ENCODE measurements around the gene ID3.
"Not testable (repeated sequence)": the region's sequence is repeated elsewhere in the genome, so short reads cannot be mapped to it uniquely, and the experiment has no call there.

The ID3 gene

GRCh38 chr1:23551849-23552248 is 7.5 kb downstream of the ID3 start:
- no peak for DNase-seq (ENCODE audit: low read depth)

- no peak for DNase-seq (ENCODE audit: low read depth)
Observed at GRCh38 chr1:23548704-23549143, 10.6 kb downstream of the ID3 start.

GRCh38 chr1:23546897-23547584 is 12.3 kb downstream of the ID3 start:
- DNase-seq (ENCODE audit: low read depth), result no peak

- no peak for DNase-seq (ENCODE audit: low read depth)
Observed at GRCh38 chr1:23545851-23546250, 13.4 kb downstream of the ID3 start.

GRCh38 chr1:23544444-23545389 is 14.6 kb downstream of the ID3 start:
- no peak for DNase-seq (ENCODE audit: low read depth)

GRCh38 chr1:23543707-23544443 is 15.4 kb downstream of the ID3 start:
- no peak for DNase-seq (ENCODE audit: low read depth)

GRCh38 chr1:23542940-23543339 is 16.4 kb downstream of the ID3 start:
- not testable (repeated sequence) for DNase-seq (ENCODE audit: low read depth)

GRCh38 chr1:23539698-23540266 is 19.5 kb downstream of the ID3 start:
- DNase-seq (ENCODE audit: low read depth), result peak; percentile 79

GRCh38 chr1:23537296-23537973 is 21.9 kb downstream of the ID3 start:
- no peak for DNase-seq (ENCODE audit: low read depth)

- no peak for DNase-seq (ENCODE audit: low read depth)
Observed at GRCh38 chr1:23533246-23534023, 25.9 kb downstream of the ID3 start.

- no peak for DNase-seq (ENCODE audit: low read depth)
Observed at GRCh38 chr1:23531562-23532094, 27.7 kb downstream of the ID3 start.

GRCh38 chr1:23530747-23531561 is 28.3 kb downstream of the ID3 start, which contains the start of gene E2F2:
TSS of gene E2F2 (minus strand) at chr1:23531233. CDS start at chr1:23530793, 440 bp downstream.
- peak; percentile 73 for DNase-seq (ENCODE audit: low read depth)

- DNase-seq (ENCODE audit: low read depth), result no peak
Observed at GRCh38 chr1:23530087-23530746, 29.1 kb downstream of the ID3 start.

- no peak for DNase-seq (ENCODE audit: low read depth)
Observed at GRCh38 chr1:23529146-23530086, 29.9 kb downstream of the ID3 start.

GRCh38 chr1:23528250-23528978 is 30.9 kb downstream of the ID3 start:
- DNase-seq (ENCODE audit: low read depth), result peak; percentile 63

GRCh38 chr1:23527900-23528249 is 31.4 kb downstream of the ID3 start:
- no peak for DNase-seq (ENCODE audit: low read depth)

- no peak for DNase-seq (ENCODE audit: low read depth)
Observed at GRCh38 chr1:23527366-23527765, 31.9 kb downstream of the ID3 start.
